WI38 (cell line): Measurements from ENCODE around the gene PPP2R3A.

Experiments used
- H3K4me3 ChIP-seq: 2 replicates; pipeline ENCODE4 v1.5.1; 2011; ENCODE audit warnings: low read depth, mild to moderate bottlenecking, control low read depth, low read length
- CTCF ChIP-seq: IDR thresholded peaks from 2 replicates; pipeline ENCODE4 v1.5.1; 2012; ENCODE audit warnings: low read depth, mild to moderate bottlenecking, control low read depth, low read length

PPP2R3A gene

DNA sequence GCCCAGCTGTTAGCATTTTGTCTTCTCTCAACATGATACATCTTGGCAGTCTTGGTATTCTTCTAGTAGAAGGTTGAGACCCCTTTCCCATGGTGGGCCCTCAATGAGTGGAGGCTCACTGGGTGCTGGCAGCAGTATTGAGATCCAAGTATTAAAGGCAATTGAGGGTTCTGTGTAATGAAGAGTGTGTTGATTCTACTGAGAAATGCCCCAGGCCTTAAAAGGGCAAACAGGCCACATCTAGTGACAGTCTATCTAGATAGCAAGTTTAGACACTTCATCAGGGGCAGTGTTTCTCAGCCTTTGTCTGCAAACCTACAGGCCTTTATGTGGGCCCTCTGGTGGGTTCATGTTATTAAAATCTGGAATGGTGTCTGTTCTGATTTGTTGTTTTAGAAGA lies 9.5 kb downstream of the PPP2R3A start:
- no peak for TF ChIP-seq CTCF
- H3K4me3 ChIP-seq: no peak overlapping the region

GRCh38 chr3:135975536-135975935 lies 10.0 kb downstream of the PPP2R3A start:
- H3K4me3 ChIP-seq: no peak overlapping the region
- no peak for TF ChIP-seq CTCF

DNA sequence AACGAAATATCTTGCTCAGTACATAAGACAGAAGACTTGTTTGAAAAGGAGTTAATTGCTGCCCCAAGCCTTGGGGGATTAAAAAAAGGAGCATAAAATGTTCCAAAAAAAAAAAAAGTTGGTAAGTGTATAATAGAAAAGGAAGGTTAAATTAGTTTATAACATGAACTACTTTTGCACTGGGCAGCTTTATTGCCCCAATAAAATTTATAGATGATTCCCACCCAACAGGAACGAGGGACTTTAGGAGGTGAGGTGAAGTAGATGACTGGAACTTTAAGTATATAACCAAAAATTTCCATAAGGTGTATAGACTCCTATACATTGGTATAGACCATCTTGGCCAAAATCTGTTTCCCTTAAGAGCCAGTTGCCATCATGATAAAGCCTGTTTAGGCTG lies 14.8 kb downstream of the PPP2R3A start:
- no peak overlapping the region for H3K4me3 ChIP-seq
- TF ChIP-seq CTCF: no peak

- no peak overlapping the region for H3K4me3 ChIP-seq
- TF ChIP-seq CTCF: no peak
Observed at GRCh38 chr3:135981701-135982403, 16.3 kb downstream of the PPP2R3A start.

DNA sequence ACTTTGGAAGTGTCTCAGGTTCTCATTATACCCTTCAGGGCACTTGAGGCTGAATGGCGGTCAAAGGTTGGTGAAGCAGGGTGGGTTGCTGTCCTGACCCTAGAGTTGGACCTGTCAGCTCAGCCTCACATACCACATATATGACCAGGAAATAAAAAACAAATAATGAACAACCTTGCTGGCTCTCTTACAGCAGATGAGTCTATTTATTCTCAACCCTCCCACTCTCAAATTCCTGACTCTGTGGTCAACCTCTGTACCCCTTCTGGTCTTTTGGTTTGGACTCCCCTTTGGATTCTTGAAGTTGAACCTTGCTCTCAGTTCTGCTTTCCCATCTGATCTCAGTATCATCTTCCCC lies 16.9 kb downstream of the PPP2R3A start:
- no peak for TF ChIP-seq CTCF
- H3K4me3 ChIP-seq: no peak overlapping the region

- no peak for TF ChIP-seq CTCF
- no peak overlapping the region for H3K4me3 ChIP-seq
Observed at GRCh38 chr3:135982922-135983581, 17.5 kb downstream of the PPP2R3A start.

DNA sequence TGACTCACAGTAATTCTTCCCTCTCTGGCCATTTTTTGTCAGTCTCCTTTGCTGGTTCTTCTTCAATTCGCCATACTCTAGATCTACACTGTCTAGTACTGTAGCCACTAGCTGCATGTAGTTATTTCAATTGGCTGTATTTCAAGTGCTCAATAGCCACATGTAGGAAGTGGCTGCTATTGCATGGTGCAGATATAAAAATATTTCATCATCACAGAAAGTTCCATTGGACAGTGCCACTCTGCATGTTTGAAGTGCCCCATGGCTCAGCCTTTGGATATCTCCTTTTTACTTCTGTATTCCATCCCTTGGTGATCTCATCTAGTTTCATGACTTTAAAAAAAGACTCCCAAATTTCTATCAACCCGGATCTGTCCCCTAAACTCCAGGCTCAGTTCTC lies 22.1 kb downstream of the PPP2R3A start:
- H3K4me3 ChIP-seq: no peak overlapping the region
- TF ChIP-seq CTCF: no peak
